ENCODE results near the gene ADARB2.
"Not testable (repeated sequence)": the region's sequence is repeated elsewhere in the genome, so short reads cannot be mapped to it uniquely, and the experiment has no call there.

The ADARB2 gene

GRCh38 chr10:1365540-1366321, 371.6 kb downstream of the ADARB2 start:
- no peak for DNase-seq (ENCODE audit: low read depth)

GRCh38 chr10:1364151-1364910, 373.0 kb downstream of the ADARB2 start:
- DNase-seq (ENCODE audit: low read depth), result no peak

- no peak for DNase-seq (ENCODE audit: low read depth)
Observed at GRCh38 chr10:1363446-1364121, 373.7 kb downstream of the ADARB2 start.

GRCh38 chr10:1362589-1363445, 374.5 kb downstream of the ADARB2 start:
- DNase-seq (ENCODE audit: low read depth), result no peak

GRCh38 chr10:1361411-1362105, 375.8 kb downstream of the ADARB2 start:
- no peak for DNase-seq (ENCODE audit: low read depth)

GRCh38 chr10:1360558-1361164, 376.7 kb downstream of the ADARB2 start:
- DNase-seq (ENCODE audit: low read depth), result no peak

GRCh38 chr10:1360011-1360557, 377.2 kb downstream of the ADARB2 start:
- no peak for DNase-seq (ENCODE audit: low read depth)

- DNase-seq (ENCODE audit: low read depth), result no peak
Observed at GRCh38 chr10:1359626-1359955, 377.7 kb downstream of the ADARB2 start.

- no peak for DNase-seq (ENCODE audit: low read depth)
Observed at GRCh38 chr10:1358860-1359625, 378.3 kb downstream of the ADARB2 start.

GRCh38 chr10:1358147-1358546, 379.2 kb downstream of the ADARB2 start:
- DNase-seq (ENCODE audit: low read depth), result no peak

- no peak for DNase-seq (ENCODE audit: low read depth)
Observed at GRCh38 chr10:1356349-1356748, 381.0 kb downstream of the ADARB2 start.

- no peak for DNase-seq (ENCODE audit: low read depth)
Observed at GRCh38 chr10:1354809-1355710, 382.3 kb downstream of the ADARB2 start.

GRCh38 chr10:1352296-1352695, 385.0 kb downstream of the ADARB2 start:
- DNase-seq (ENCODE audit: low read depth), result not testable (repeated sequence)

GRCh38 chr10:1348773-1349050, 388.6 kb downstream of the ADARB2 start:
- no peak for DNase-seq (ENCODE audit: low read depth)

- DNase-seq (ENCODE audit: low read depth), result no peak
Observed at GRCh38 chr10:1347962-1348772, 389.2 kb downstream of the ADARB2 start.

GRCh38 chr10:1347525-1347924, 389.8 kb downstream of the ADARB2 start:
- no peak for DNase-seq (ENCODE audit: low read depth)

- no peak for DNase-seq (ENCODE audit: low read depth)
Observed at GRCh38 chr10:1346201-1346600, 391.1 kb downstream of the ADARB2 start.

- no peak for DNase-seq (ENCODE audit: low read depth)
Observed at GRCh38 chr10:1345368-1345767, 392.0 kb downstream of the ADARB2 start.

Data from stimulated activated CD8-positive, alpha-beta memory T cell treated with anti-CD3 and anti-CD28 coated beads, Interleukin-7, amount 100 ng/mL, for 24 hours (primary cell).